NCI-H2081 (cell line): ENCODE results near the gene TTL.
"Not testable (repeated sequence)": the region's sequence is repeated elsewhere in the genome, so short reads cannot be mapped to it uniquely, and the experiment has no call there.

Experiments
- DNase-seq, 2 experiments: peaks; one replicate each; lab custom pipeline; 2025; lab: John Stamatoyannopoulos, UW

TTL gene

DNA sequence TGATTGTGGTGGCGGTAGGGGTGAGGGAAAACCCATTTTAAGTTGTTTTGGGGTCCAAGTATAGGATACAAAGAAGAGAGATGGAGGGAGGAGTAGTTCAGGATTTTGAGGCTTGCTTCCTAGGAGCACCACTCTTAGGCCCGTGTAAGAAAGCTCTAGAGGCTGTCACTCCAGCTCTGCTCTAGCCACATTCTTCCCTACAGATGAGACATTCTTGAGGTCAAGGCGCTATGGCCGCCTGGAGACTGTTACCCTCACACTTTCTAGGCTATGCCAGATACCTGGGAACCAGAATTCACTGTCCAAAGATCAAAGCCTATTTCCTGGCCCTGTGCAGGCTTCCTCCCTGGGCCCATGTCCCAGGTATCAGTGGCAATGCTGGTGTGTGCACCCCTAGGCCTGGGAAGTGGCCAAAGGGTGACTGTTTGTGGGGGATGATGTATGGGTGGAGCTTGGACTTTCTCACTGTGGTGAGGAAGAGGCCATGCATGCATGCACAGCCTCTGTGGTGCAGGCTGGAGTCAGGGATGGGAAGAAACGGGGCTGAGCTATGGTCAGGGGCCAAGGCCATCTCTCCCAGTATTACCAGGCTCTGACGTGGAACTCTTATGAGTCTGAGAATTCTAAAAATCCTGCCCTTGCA, 7.0 kb upstream of the TTL start:
- no peak for DNase-seq

DNA sequence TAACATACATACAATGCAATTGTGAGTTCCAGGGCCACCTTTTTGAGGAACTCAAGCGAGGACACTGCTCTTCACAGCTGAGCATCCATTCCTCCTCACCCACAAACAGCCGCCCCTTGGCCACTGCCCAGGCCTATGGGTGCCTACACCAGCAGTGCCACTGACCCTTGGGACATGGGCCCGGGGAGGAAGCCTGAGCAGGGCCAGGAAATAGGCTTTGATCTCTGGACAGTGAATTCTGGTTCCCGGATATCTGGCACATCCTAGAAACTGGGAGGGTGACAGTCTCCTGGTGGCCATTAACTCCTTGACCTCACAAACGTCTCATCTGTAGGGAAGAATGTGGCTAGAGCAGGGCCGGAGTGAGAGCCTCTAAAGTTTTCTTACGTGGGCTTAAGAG, 5.5 kb upstream of the TTL start:
- no peak for DNase-seq

DNA sequence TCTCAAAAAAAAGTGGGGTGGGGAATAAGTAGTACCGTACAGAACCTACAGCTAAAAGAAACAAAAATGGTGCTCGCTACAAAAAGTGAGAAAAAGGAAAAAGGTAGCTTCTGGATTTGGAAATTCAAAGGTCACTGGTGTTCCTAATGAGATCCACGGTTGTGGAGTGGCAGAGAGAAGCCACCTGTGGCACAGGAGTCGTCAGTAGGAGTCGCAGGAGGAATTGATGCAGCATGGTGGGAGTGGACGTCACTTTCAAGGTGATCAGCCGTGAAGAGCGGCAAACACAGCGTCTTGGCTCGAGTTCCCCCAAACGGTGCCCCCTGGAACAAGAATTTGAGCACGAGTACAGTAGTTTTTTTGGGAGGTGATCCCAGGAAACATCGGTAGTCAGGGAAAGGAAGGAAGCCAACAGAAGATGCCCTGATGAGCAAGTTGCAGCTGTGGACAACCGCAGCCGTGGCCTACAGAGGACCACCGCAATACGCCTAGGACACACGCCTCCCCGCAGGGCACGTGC, 1.4 kb upstream of the TTL start:
- DNase-seq: no peak

DNA sequence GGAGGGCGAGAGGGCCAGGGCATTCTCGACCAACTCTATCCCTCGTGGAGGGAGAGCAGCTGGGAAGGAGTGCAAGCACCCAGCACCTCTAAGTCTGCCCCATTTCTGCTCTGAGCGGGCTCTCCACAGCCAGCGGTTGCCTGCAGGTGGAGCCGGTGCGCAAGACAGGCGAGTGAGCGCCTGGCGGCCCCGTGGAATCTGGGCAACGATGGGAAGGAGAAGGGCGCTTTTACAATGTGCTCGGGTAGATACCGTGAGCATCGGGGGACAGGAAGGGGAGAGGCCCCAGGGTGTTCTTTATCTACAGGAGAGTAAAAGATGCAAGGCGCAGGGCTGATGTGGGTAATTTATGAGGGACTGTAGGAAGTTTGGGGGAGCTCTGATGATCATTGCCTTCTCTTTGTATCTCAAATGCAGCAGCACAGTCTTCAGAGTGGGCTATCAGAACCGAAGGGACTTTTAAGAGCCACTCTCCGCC, 867 bp upstream of the TTL start:
- peak; percentile 61 to 86 for DNase-seq

DNA sequence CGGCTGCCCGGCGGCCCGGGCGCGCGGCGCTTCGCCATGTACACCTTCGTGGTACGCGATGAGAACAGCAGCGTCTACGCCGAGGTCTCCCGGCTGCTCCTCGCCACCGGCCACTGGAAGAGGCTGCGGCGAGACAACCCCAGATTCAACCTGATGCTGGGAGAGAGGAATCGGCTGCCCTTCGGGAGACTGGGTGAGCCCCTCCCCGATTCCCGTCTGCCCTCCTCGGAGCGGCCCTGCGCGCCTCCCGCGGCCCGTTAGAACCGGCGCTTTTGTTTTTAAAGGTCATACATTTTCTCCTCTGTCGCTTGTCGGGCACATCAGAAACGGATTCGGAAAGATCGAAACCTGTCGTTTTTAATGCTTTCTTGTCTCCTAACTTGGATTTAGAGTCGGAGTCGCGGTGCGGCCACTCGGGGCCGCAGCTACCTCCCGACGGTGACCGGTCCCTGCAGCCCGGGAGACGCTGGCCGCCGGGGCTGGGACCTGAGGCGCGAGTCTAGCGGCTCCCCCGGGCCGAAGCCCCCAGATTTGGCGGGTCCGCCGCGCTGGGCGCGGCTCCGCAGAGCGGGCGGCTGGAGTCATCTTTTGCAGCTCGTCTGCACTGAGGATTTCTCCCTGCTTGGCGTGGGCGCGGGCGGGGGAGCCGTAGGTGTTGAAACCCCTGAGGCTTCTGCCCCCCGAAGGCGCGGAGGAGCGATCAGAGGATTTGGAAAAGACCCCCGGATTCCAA, 519 bp downstream of the TTL start:
- peak; percentile 10 to 61 for DNase-seq

DNA sequence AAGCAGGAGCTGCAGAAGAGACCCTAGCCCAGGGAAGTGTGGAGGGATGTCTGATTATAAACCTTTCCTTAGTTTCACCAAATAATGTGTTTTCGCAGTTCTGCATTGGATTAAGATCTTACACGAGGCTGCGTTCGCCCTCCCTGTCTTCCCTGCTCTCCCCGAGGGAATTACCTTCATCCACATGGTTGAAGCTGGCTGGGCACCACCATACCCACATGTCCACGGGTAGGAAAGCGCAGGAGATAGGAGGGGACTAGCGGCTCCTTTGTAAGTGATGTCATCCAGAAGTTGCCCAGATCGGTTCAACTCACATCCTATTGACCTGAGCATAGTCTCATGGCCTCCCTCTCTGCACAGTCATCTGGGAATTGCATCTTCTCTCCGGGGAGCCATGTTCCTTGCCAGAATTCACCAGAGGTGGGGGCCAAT, 1.1 kb downstream of the TTL start:
- DNase-seq: peak; percentile 28 to 66

DNA sequence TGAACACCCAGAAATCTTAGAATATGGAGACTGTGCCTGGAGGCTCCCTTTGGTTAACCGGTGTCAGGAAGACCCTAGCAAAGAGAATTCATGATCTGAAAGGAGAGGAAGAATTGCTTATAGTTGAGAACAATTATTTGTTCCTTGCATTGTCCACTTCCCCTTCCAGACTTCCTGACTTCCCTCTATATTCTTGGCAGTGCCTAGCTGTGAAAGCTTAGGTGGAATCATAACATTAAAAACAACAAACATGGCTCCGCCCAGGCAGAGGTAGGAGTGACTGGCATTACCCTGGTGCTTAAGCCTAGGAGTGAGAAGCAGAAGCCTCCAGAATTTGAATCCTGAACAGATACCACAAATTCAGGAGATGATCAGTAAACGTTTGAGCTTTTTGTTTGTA, 1.9 kb downstream of the TTL start:
- no peak for DNase-seq

DNA sequence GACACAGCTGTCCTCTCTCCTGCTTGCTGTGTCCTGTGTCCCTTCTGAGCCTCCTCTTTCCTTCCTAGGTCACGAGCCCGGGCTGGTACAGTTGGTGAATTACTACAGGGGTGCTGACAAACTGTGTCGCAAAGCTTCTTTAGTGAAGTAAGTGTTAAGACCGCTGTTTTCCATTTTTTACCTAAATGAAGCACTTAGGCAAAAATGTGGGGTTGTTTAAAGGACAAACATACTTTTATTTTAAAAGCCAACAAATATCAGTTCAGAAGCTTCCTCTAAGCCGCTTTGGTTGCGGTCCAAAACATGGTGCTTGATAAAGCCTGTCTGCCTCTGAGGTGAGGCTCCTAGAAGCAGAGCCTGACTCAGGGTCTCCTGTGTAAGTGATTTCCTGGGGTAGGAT, 3.9 kb downstream of the TTL start:
- DNase-seq: no peak

DNA sequence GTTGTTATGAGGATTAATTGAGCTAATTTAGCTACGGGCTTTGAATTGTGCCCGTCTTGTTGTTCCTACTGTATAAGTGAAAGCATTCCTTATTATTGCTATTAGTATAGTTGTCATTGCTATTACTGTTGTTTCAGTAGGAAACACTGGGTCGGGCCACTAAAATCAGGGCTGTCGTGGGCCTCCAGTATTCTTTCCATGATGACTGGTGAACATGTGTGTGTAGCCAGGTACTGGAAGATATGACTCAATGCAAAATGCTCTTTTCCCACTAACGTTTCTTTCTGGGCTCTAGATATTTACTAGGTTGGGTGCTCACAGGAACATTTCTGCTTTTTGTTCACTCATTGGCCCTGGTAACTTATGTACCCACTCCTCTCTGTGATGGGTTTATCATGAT, 4.9 kb downstream of the TTL start:
- no peak for DNase-seq

DNA sequence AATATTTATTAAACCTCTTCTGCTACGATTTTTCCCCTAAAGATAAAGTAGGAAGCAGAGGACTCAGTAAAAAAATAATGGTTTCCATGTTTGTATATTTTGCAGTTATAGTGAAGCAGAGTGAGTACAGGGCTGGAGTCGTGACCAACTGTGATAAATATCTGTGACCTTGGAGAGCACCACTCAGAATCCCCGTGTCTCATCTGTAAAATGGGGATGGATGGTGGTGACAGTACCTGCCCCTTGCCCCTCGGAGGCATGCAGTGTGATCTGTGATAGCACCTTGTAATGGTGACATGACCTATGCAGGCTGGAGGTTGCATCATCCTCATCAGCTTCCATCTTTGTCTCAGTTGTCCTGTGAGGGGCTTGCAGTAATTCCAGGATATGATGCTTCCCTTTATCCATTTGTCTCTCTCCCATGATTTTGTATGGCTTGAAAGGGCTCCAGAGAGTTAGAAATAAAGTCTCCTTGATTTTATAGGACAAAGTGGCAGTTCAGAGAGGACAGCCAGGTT, 5.5 kb downstream of the TTL start:
- no peak for DNase-seq

DNA sequence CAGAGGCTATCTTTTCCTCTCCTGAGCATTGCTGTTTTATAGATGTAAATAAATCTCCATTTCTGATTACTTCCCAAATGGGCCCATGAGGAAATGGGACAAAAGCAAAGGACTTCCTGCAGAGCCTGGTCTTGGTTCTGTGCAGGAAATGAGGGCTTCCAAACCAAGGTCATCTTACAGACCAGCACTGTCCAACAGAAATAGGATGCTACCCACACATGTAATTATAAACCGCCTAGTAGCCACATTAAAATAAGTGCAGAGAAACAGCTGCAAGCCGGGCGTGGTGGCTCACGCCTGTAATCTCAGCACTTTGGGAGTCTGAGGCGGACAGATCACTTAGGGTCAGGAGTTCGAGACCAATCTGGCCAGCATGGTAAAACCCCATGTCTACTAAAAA, 6.2 kb downstream of the TTL start:
- DNase-seq: no peak

DNA sequence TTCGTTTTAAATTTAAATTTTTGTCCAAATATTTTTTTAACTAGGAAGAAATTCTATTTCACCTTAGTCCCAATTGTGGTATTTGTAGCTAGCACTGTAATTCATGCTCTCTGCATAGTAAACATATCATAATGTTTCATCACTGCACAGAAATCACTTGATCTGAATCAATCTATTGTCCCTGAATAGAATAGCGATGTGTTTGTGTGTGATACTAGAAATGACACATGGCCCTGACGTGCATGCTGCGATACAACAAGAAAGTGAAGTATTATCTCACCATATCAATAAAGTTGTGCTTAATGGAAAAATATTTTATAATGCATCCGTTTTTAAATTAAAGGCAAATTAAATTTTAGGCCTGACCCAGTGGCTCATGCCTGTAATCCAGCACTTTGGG, 10.0 kb downstream of the TTL start:
- DNase-seq: no peak

DNA sequence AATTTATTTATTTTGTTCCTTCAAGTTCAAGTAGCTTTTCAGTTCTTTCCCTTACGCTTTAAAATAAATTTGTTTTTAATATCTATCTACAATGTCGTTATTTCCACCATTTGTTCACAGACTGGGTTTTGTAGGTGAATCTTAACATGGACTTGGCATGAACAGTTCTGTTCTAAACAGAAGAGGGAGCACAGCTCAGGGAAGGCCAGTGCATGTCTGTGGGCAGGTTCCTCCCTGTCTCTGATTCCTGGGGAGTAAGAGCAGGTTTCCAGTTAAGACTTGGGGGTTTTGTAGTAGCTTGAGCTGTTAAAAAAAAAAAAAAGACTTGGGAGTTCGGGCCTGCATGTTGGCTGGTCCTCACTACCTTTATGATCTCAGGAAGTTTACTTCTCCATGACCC, 11.1 kb downstream of the TTL start:
- DNase-seq: no peak

DNA sequence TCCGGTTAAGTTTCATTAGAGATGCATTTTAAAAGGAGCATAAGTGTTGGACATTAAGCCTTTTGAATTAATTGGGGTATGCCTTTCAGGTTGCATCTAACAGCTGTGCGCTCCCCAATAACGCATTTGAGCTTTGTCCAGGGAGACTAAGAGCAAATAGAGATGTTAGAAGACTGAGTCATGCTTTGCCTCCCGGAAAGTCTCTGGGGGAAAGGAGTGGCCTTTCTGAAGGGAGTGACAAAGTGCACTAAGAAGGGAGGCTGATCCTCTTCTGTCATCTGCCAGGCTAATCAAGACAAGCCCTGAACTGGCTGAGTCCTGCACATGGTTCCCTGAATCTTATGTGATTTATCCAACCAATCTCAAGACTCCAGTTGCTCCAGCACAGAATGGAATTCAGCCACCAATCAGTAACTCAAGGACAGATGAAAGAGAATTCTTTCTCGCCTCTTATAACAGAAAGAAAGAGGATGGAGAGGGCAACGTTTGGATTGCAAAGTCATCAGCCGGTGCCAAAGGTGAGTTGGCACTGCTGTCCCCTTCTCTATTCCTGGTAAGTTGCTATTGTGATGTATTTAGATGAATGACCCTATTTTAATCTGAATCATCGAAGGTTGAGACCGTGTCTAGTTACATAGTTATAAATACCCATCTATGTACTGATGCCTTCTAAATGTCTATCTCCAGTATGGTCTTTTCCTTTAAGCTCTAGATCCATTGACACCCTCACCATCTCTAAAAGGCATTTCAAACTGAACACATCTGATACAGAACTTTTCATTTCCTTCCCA, 12.1 kb downstream of the TTL start:
- no peak for DNase-seq

DNA sequence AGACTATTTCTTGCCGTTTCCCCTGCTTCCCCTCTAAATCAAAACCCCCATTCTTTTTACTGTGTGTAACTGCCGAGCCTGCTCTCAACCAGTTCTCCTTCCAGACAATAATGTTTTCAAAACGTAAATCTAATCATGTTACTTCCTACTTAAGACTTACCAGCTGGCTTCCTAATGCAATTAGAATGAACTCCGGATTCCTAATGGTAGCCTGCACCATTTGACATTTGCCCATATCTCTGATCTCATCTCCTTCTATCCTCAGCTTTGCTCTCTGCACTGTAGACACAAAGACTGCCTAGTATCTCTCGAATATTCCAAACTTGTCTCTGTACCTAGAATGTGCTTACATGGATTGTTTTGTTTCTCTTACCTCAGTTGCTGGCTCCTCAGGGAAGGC, 12.9 kb downstream of the TTL start:
- no peak for DNase-seq

DNA sequence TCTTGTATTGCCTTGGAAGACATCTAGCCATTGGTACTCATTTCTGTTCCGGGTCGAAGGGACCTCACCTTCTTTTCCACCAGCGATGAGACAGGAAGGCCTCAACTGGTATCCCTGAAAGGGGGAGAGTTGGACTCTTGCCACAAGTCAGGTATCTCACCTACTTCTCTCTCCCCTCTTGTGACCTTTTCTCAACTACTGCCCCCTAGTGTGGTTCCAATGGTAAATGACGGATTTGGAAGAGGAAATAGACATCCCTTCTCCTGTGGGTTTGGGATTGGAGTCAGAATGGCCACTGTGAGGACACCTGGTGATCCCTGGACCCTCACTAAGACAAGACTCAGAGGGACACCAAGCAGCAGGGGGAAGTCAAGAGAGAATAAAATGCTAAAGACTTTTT, 13.9 kb downstream of the TTL start:
- DNase-seq: not testable (repeated sequence)

DNA sequence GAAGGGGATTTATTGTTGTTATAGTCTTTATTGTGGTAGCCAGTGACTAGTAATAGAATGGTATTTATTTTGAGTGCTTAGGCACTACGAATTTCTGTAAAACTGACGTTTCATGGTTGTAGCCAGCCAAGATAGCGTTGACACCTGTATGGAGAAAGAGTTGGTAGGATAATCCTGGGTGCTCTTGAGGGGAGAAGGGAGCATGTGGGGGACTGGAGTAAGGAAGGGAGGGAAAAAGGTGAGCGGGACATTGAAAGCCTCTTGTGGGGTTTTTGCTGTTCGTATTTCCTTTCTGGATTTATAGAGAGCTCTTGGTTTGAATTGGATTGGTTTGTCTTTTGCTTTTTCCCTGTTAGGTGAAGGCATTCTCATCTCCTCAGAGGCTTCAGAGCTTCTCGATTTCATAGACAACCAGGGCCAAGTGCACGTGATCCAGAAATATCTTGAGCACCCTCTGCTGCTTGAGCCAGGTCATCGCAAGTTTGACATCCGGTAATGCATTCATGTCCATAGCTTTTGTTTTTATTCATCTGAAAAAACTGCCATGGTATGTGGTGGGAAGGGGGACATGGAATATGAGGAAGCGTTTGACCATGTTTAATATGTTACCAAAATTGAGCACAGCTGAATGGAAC, 19.0 kb downstream of the TTL start:
- DNase-seq: peak; percentile 11 to 55

DNA sequence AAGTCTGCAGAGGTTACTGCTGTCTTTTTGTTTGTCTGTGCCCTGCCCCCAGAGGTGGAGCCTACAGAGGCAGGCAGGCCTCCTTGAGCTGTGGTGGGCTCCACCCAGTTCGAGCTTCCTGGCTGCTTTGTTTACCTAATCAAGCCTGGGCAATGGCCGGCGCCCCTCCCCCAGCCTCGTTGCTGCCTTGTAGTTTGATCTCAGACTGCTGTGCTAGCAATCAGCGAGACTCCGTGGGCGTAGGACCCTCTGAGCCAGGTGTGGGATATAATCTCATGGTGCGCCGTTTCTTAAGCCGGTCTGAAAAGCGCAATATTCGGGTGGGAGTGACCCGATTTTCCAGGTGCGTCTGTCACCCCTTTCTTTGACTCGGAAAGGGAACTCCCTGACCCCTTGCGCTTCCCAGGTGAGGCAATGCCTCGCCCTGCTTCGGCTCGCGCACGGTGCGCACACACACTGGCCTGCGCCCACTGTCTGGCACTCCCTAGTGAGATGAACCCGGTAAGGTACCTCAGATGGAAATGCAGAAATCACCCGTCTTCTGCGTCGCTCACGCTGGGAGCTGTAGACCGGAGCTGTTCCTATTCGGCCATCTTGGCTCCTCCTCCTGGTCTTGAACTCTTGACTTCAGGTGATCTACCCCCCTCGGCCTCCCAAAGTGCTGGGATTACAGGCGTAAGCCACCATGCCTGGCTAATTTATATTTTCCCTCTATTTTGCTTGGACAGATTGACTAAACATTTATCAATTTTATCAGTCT, 27.5 kb downstream of the TTL start:
- DNase-seq: not testable (repeated sequence)

DNA sequence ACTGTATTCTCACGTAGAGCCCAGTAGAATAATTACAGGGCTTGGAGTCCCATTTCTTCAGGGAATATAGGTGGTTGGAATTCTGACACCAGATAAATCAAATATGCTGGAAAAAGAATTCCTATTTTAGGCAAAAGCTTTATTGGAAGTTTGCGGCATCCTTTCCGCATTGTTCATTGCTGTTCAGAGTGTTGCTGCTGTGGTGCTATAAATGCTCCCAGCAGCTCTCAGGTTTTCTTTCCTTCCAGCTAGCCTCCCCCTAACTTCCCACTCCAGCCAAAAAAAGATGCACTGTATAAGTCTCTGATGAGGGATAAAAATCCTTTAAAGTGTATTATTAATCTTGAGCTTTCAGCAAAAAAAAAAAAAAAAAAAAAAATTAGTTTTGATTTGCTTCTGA, 34.8 kb downstream of the TTL start:
- DNase-seq: no peak

DNA sequence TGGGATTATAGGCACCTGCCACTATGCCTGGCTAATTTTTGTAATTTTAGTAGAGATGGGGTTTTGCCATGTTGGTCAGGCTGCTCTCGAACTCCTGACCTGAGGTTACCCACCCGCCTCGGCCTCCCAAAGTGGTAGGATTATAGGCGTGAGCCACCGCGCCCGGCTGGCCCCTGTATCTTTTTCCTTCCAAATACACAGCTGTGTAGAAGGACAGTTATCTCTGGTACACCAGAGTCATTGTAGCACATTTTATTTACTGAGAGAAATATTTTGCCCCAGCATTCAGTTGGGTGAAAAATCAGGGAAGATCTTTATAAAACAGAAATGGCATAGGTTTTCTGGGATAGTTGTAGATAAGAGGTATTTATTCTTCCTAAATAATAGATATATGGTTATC, 36.9 kb downstream of the TTL start:
- no peak for DNase-seq

DNA sequence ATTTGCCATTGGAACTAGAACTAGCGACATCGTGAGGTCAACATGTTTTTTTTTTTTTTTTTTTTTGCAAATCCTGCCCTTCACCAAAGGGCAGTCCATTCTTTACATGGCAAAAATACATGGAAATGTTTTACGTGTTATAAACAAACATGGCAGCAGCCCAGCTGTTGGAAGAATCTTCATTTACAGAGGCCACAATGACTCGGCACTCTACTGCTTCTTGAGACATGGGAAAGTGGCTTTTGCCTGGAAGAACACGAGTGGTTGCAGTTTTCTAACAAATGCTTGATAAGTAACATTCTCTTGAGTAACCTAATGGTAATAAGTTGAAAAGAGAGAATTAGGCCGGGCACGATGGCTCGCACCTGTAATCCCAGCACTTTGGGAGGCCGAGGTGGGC, 37.5 kb downstream of the TTL start:
- no peak for DNase-seq
